Dendritic cell treated with granulocyte-macrophage colony-stimulating factor and Interleukin-4, amounts not matched to agents 40 ng/mL and 50 ng/mL, for 4 days (primary cell): ENCODE results near the gene E2F6.

ENCODE experiments used
- H3K27ac Mint-ChIP-seq: one replicate; pipeline ENCODE4 v1.8.0; 2022; ENCODE audit warnings: mild to moderate bottlenecking, mixed read lengths
- H3K27me3 Mint-ChIP-seq: one replicate; pipeline ENCODE4 v1.8.0; 2022; ENCODE audit warnings: mild to moderate bottlenecking, mixed read lengths
- H3K36me3 Mint-ChIP-seq: one replicate; pipeline ENCODE4 v1.8.0; 2022; ENCODE audit warnings: low read depth, mixed read lengths
- H3K4me1 Mint-ChIP-seq: one replicate; pipeline ENCODE4 v1.8.0; 2022; ENCODE audit warnings: low read depth, mixed read lengths
- H3K4me3 Mint-ChIP-seq: one replicate; pipeline ENCODE4 v1.8.0; 2022; ENCODE audit warnings: mild to moderate bottlenecking, moderate library complexity, mixed read lengths
- H3K9me3 Mint-ChIP-seq: one replicate; pipeline ENCODE4 v1.8.0; 2022; ENCODE audit warnings: mixed read lengths
- intact Hi-C: fragments of 100-400 bp; cut with micrococcal nuclease; formaldehyde crosslinking; loops from one replicate; pipeline ENCODE4 v1.15.0; 2022

Gene E2F6

DNA sequence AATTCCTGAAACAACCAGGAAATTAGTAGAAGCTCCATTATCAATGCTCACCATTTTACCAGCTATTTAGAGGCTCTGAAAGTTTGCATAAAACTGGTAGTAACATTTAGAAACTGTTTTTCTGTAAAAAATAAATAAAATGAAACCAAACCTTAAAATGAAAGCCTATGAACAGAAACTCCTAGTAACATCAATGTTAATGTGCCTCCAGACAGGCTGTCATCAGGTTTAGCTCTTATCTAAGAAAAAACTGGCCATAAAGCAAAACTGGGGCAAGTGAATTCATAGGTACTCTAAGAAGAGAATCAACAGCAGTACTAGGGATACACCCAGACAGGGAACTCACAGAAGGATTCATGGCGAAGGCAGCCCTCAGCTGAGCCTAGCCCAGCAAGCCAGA lies 8.0 kb downstream of the E2F6 start:
- intact Hi-C loops, result loop anchor here (10.0 kb wide), 1 partner anchor 233 kb away; no protein-coding TSS in a partner anchor
- Mint-ChIP-seq H3K9me3 (no peaks in the 10 kb centered on the region), H3K36me3 (peaks cover 31% of the 10 kb centered on the region), H3K4me3 (no peak overlapping the region), H3K27ac (no peak overlapping the region), H3K4me1 (peaks cover 39% of the 10 kb centered on the region), H3K27me3 (no peaks in the 10 kb centered on the region)

DNA sequence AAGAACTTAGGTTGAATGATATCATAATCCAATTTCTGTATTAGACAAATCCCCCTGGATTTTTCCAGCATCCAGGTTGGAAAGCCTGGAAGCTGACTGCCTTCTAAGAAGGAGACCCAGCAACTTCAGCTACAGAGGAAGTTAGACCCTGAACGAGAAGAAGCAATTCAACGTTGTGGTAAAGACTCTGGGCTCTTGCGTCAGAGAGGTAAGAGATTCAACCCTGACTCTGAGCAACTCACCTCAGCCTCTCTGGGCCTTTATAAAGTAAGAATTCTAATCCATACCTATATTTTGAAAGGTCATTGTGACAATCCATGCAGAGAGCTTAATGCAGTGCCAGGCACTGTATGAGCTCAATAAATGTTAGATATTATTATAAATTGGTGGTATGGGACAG lies 9.7 kb downstream of the E2F6 start:
- Mint-ChIP-seq H3K4me3 (no peak overlapping the region), H3K27ac (no peak overlapping the region), H3K36me3 (peaks cover 38% of the 10 kb centered on the region), H3K27me3 (no peaks in the 10 kb centered on the region), H3K4me1 (peaks cover 32% of the 10 kb centered on the region), H3K9me3 (no peaks in the 10 kb centered on the region)
- intact Hi-C loops, result loop anchor here (10.0 kb wide), 1 partner anchor 231 kb away; no protein-coding TSS in a partner anchor

DNA sequence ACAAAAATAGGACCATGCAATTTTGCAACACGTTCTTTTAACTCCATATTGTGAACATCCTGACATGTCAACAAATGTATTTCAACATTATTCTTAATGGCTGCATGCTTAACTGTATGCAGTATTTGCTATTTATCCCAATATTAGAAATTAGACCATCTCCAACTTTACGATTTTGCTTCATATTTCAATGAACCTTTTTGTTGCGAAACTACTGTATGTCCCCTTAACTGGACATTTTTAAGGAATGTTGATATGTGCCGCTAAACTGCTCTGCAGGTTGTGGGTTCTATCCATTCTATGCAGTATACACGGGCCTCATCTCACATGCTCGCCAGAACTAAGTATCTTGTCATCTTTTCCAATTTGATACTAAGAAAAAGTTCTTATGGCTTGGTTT lies 11.1 kb downstream of the E2F6 start:
- intact Hi-C loops, result loop anchor here (10.0 kb wide), 1 partner anchor 230 kb away; no protein-coding TSS in a partner anchor
- H3K27ac Mint-ChIP-seq, result no peak overlapping the region
- peaks cover 52% of the 10 kb centered on the region for H3K36me3 Mint-ChIP-seq
- no peaks in the 10 kb centered on the region for H3K9me3 Mint-ChIP-seq
- no peaks in the 10 kb centered on the region for H3K27me3 Mint-ChIP-seq
- H3K4me1 Mint-ChIP-seq, result peaks cover 26% of the 10 kb centered on the region
- H3K4me3 Mint-ChIP-seq, result no peak overlapping the region

DNA sequence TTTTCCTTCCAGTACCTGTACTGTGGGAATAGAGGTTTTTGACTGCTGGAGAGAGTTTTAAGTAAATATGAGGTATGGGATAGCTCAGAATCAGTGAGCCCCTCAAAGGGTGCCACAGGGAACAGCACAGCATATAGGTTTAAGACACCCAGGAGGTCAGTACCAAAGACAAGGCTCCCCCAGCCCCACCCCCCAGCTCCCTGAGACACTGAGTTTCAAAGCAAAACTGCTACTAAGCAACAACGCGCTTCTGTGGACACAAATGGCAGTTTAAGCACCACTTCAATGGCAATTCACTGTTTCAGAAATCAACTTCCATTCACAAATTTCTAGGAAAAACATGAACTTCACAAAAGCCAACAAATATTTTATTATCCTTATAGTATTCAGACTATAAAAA lies 15.2 kb downstream of the E2F6 start:
- H3K27ac Mint-ChIP-seq, result no peak overlapping the region
- peaks cover 86% of the 10 kb centered on the region for H3K36me3 Mint-ChIP-seq
- no peak overlapping the region for H3K4me3 Mint-ChIP-seq
- peaks cover 4% of the 10 kb centered on the region for H3K4me1 Mint-ChIP-seq
- intact Hi-C loops, result loop anchor here (10.0 kb wide), 1 partner anchor 226 kb away; no protein-coding TSS in a partner anchor
- no peaks in the 10 kb centered on the region for H3K9me3 Mint-ChIP-seq
- no peaks in the 10 kb centered on the region for H3K27me3 Mint-ChIP-seq

DNA sequence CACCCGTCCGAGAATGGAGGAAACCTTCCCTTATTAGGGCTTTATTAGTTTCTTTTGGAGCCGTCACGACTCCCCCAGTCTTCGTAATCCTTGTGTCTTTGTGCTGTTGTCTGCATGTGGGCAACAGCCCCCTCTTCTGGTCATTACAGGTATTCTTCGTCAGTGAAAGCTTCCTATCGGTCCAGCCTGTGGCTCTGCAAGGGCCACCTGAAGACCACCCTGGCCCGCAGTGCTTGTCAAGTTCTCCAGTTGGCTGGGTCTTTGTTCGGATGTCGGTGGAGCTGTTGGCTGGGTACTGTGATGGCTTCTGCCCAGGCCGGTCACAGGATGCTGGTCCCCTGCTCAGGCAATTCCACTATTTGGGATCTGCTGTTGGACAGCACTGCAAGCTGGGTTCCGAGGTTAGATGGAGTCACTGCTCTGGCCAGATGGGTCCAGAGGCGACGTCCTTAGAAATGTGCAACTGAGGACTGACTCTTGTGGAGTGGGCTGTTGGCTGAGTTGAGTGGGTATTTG lies 19.2 kb downstream of the E2F6 start:
- Mint-ChIP-seq H3K4me3 (no peak overlapping the region), H3K9me3 (peaks cover 32% of the 10 kb centered on the region), H3K27ac (no peak overlapping the region), H3K4me1 (no peaks in the 10 kb centered on the region), H3K36me3 (peaks cover 90% of the 10 kb centered on the region), H3K27me3 (no peaks in the 10 kb centered on the region)
- intact Hi-C loops, result loop anchor here (1.0 to 10.0 kb wide), 2 partner anchors 314 to 612 kb away; no protein-coding TSS in a partner anchor

DNA sequence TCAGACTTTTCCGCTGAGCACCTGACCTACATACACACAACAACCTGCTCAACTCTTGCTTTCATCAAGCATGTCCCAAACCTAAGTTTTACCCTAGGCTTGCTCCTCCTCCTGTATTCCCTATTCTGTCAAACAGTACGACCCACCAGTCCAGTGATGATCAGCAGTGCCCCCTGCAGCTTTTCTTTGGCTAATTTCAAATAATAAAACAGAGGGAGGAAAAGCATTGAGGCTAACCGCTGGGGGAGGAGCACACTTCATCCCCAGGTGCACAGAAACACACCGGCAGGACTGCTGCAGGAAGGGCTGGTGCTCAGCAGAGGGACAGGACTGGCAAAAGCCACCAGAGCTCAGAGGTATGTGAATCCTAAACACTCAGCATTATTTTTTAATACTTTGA lies 21.2 kb downstream of the E2F6 start:
- no peak overlapping the region for H3K27ac Mint-ChIP-seq
- H3K4me3 Mint-ChIP-seq, result no peak overlapping the region
- H3K4me1 Mint-ChIP-seq, result no peaks in the 10 kb centered on the region
- H3K9me3 Mint-ChIP-seq, result peaks cover 38% of the 10 kb centered on the region
- peaks cover 87% of the 10 kb centered on the region for H3K36me3 Mint-ChIP-seq
- intact Hi-C loops, result loop anchor here (10.0 kb wide), 1 partner anchor 610 kb away; no protein-coding TSS in a partner anchor
- no peaks in the 10 kb centered on the region for H3K27me3 Mint-ChIP-seq

DNA sequence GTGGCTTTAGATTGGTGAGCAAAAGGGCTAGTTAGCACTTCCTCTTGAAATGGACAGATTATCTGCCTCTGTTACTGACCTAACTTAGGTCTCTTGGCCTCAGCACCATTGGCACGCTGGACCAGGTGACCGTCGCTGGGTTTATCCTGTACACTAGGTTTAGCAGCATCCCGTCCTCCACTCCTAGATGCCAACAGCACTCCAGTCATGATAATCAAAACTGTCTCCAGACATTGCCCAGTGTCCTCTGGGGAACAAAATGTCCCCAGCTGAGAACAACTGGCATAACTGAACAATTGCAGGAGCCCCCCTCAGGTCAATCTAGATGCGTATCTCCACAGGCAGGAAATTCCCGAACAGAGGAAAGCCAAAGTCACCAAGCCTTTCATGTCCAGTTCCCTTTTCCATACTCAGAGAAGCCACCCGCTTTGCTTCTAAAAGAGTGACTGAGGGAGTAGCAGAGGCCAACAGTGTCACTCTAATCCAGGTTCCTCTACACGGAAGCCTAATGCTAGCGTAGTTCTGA lies 27.3 kb downstream of the E2F6 start:
- peaks cover 41% of the 10 kb centered on the region for H3K36me3 Mint-ChIP-seq
- H3K4me1 Mint-ChIP-seq, result no peaks in the 10 kb centered on the region
- no peak overlapping the region for H3K27ac Mint-ChIP-seq

DNA sequence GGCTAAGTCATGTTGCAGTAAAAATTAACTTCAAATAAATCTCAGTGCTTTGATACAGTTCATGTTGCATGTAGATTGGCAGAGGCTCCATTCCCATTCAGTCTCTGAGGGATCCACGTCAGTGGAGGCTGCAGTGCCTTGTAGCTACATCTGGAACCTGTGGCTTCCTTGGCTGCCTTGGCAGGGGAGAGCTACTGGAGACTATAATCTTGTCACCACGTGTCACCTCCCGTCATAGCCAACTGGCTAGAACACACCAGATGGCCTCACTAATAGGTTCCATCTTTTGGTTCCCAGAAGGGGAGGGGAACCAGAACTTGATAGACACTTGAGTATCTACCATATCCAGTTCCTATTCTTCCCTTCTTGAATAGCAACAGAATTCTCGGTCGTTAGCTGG lies 28.4 kb downstream of the E2F6 start:
- Mint-ChIP-seq H3K4me1 (no peaks in the 10 kb centered on the region), H3K9me3 (peaks cover 13% of the 10 kb centered on the region), H3K27ac (no peak overlapping the region), H3K27me3 (no peaks in the 10 kb centered on the region), H3K4me3 (no peak overlapping the region), H3K36me3 (peaks cover 37% of the 10 kb centered on the region)
- intact Hi-C loops, result no loop called here

More for the DNA sequence above, 27.3 kb downstream of the E2F6 start:
- intact Hi-C loops, result no loop called here
- H3K27me3 Mint-ChIP-seq, result no peaks in the 10 kb centered on the region
- H3K4me3 Mint-ChIP-seq, result no peak overlapping the region
- H3K9me3 Mint-ChIP-seq, result peaks cover 24% of the 10 kb centered on the region

DNA sequence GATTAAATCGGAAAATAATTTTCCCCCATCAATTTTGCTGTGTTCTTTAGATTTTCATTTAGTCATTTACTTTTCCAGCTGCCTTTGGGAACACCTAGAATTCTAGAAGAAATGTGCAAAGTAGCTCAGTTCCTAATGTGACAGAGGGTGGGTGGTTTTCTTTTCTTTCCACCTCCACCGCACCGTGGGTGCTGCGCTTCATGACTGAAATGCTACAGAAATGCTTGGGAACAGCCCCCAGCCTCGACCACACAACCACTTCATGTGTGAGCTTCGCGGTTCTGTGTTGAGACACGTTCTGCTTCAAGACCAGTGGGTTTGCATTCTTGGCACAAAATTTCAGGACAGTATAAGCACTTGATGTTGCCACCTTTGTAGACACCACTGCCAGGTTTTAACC lies 30.9 kb downstream of the E2F6 start:
- intact Hi-C loops, result no loop called here
- Mint-ChIP-seq H3K27me3 (no peaks in the 10 kb centered on the region), H3K4me1 (no peaks in the 10 kb centered on the region), H3K4me3 (no peak overlapping the region), H3K9me3 (no peaks in the 10 kb centered on the region), H3K36me3 (peaks cover 18% of the 10 kb centered on the region), H3K27ac (no peak overlapping the region)

DNA sequence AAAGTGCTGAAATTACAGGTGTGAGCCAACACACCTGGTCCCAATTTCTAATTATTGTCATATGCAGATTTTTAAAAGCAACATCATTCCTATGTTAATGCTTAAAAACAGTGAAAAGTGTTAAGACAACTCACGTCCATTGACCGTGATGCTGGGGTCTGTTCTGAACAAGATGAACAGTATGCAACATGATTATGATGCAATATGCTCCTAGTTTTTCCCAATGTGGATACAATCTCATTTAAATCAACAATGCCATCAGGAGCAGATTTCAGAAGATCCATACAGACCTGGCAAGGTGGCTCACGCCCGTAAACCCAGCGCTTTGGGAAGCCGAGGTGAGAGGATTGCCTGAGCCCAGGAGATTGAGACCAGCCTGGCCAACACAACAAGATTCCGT lies 31.5 kb downstream of the E2F6 start:
- Mint-ChIP-seq H3K27me3 (no peaks in the 10 kb centered on the region), H3K27ac (no peak overlapping the region), H3K4me1 (no peaks in the 10 kb centered on the region), H3K4me3 (no peak overlapping the region), H3K9me3 (no peaks in the 10 kb centered on the region), H3K36me3 (peaks cover 14% of the 10 kb centered on the region)
- intact Hi-C loops, result no loop called here

DNA sequence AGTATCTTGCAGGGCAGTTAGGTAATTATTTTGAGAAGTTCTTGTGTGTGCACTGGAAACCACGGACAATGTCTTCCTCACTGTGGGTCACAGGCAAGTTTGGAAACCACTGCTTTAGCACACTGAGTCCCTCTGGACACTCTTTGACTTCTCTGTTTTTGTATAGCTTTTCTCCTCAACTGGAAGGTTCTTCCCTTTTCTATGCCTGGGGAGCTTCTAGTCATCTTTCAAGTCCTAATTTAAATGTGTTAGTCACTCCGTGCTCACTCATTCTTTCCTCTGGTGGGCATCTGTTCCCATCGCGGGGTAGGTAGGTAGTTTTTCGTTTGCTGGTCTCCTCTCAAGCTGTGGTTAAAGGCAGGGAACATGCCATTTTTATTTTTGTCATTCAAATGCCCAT lies 32.1 kb downstream of the E2F6 start:
- H3K27me3 Mint-ChIP-seq, result no peaks in the 10 kb centered on the region
- intact Hi-C loops, result no loop called here
- H3K9me3 Mint-ChIP-seq, result no peaks in the 10 kb centered on the region
- no peaks in the 10 kb centered on the region for H3K4me1 Mint-ChIP-seq
- H3K36me3 Mint-ChIP-seq, result peaks cover 14% of the 10 kb centered on the region
- no peak overlapping the region for H3K27ac Mint-ChIP-seq
- H3K4me3 Mint-ChIP-seq, result no peak overlapping the region

DNA sequence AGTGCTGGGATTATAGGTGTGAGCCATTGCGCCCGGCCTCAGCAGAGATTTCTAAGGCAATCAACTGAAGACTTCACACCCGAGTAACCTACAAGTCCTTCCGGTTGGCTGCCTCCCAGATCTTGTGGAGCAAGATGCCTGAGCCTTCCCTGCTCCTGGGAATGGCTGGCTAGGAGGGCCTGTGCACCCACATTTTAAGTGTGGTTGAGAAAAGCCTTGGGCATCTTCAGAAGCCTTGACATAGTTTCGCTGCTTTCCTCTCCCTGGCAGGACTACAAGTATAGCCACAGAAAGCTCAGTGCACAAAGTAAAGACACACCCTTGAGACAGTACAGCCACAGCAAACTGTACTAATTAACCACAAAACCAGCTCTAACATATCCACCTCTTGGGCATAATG lies 35.2 kb downstream of the E2F6 start:
- no peaks in the 10 kb centered on the region for H3K4me1 Mint-ChIP-seq
- H3K9me3 Mint-ChIP-seq, result no peaks in the 10 kb centered on the region
- H3K27me3 Mint-ChIP-seq, result no peaks in the 10 kb centered on the region
- no peak overlapping the region for H3K27ac Mint-ChIP-seq
- intact Hi-C loops, result no loop called here
- H3K36me3 Mint-ChIP-seq, result peaks cover 7% of the 10 kb centered on the region
- H3K4me3 Mint-ChIP-seq, result no peak overlapping the region

DNA sequence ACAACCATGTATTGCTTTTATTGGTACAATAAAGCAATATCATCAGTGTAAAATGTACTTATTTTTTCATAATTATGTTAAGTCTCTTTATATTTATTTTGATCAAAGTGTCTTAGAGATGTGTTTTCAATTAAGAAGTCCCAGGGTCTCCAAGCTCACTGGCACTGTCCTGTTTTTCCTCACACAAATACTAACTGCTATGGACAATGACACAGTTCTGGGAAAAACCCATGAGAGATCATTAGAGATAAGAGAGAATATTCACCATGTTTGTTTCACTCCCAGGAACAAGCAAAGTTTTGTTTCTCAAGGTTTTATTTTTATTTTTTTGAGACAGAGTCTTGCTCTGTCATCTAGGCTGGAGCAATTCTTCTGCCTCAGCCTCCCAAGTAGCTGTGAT lies 38.7 kb downstream of the E2F6 start:
- no peaks in the 10 kb centered on the region for H3K27me3 Mint-ChIP-seq

DNA sequence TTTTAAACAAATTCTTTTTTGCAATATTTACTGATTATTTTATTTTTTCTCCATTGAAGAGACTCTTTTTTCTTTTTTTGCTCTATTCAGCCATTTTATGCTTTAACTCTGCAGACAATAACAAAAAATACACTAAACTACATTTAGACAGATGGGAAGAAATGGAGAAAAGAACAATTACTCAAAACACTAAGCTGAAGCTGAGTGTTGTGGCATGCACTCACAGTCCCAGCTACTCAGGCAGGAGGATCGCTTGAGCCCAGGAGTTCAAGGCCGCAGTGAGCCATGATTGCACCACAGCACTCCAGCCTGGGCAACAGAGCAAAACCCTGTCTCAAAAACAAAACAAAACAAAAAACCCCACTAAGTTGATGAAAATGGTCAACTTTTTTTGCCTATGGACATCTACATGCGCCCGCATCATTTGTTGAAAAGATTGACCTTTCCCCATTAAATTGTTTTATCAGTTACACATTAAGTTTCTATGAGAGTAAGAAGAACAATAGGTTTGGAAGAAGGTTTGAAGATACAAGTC lies 43.0 kb downstream of the E2F6 start:
- Mint-ChIP-seq H3K9me3 (peaks cover 8% of the 10 kb centered on the region), H3K27ac (no peak overlapping the region), H3K4me3 (no peak overlapping the region), H3K27me3 (peaks cover 3% of the 10 kb centered on the region), H3K36me3 (no peaks in the 10 kb centered on the region), H3K4me1 (no peaks in the 10 kb centered on the region)
- intact Hi-C loops, result no loop called here

More for the DNA sequence above, 38.7 kb downstream of the E2F6 start:
- Mint-ChIP-seq H3K4me3 (no peak overlapping the region), H3K36me3 (no peaks in the 10 kb centered on the region), H3K27ac (no peak overlapping the region), H3K4me1 (no peaks in the 10 kb centered on the region), H3K9me3 (no peaks in the 10 kb centered on the region)
- intact Hi-C loops, result no loop called here

DNA sequence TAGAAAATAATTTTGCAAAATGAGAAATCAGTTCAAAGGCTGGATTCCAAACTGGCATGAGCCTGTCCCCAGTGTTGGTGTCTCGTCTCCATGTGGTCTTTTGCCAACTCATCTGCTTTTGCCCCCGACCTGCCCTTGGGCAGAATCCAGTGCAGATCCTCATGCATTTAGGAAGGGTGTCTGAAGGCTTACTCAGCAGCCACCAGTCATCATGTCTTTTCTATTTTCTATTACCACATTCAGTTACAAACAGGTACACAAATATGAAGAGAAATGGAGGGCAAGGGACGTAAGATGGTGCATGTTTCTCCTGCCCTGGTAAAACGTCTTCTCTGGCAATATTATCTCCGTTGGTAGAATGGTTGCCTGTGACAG lies 43.5 kb downstream of the E2F6 start:
- no peaks in the 10 kb centered on the region for H3K36me3 Mint-ChIP-seq

More for the DNA sequence above, 43.5 kb downstream of the E2F6 start:
- Mint-ChIP-seq H3K4me1 (no peaks in the 10 kb centered on the region), H3K27ac (no peak overlapping the region), H3K9me3 (peaks cover 10% of the 10 kb centered on the region), H3K27me3 (peaks cover 3% of the 10 kb centered on the region), H3K4me3 (no peak overlapping the region)
- intact Hi-C loops, result no loop called here
